ENCODE data around the gene MAP3K2.
A peak's percentile ranks its signal among the peaks of the same experiment; 100 is the strongest.
"Not testable (repeated sequence)": the region's sequence is repeated elsewhere in the genome, so short reads cannot be mapped to it uniquely, and the experiment has no call there.

The MAP3K2 gene

DNA sequence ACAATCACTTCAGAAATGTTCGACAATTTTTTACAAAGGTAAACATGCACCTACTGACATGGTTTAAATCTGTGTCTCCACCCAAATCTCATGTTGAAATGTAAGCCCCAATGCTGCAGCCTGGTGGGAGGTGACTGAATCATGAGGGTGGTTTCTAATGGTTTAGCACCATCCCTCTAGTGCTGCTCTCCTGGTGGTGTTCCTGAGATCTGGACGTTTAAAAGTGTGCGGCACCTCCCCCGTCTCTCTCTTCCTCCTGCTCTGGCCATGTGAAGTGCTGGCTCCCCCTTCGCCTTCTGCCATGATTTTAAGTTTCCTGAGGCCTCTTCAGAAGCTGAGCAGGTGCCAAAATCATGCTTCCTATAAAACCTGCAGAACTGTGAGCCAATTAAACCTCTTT lies 28.3 kb downstream of the MAP3K2 start:
- TF ChIP-seq, protein P1, sequence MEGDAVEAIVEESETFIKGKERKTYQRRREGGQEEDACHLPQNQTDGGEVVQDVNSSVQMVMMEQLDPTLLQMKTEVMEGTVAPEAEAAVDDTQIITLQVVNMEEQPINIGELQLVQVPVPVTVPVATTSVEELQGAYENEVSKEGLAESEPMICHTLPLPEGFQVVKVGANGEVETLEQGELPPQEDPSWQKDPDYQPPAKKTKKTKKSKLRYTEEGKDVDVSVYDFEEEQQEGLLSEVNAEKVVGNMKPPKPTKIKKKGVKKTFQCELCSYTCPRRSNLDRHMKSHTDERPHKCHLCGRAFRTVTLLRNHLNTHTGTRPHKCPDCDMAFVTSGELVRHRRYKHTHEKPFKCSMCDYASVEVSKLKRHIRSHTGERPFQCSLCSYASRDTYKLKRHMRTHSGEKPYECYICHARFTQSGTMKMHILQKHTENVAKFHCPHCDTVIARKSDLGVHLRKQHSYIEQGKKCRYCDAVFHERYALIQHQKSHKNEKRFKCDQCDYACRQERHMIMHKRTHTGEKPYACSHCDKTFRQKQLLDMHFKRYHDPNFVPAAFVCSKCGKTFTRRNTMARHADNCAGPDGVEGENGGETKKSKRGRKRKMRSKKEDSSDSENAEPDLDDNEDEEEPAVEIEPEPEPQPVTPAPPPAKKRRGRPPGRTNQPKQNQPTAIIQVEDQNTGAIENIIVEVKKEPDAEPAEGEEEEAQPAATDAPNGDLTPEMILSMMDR (IDR thresholded peaks at IDR 0.05; ENCODE audit: low read depth, low read length): no peak
- DNase-seq (ENCODE audit: extremely low read depth, low read depth): no peak

GRCh38 chr2:127358971-127359370 lies 28.8 kb downstream of the MAP3K2 start:
- TF ChIP-seq, protein P1 (IDR thresholded peaks at IDR 0.05; ENCODE audit: low read depth, low read length): no peak
- DNase-seq (ENCODE audit: extremely low read depth, low read depth): no peak

DNA sequence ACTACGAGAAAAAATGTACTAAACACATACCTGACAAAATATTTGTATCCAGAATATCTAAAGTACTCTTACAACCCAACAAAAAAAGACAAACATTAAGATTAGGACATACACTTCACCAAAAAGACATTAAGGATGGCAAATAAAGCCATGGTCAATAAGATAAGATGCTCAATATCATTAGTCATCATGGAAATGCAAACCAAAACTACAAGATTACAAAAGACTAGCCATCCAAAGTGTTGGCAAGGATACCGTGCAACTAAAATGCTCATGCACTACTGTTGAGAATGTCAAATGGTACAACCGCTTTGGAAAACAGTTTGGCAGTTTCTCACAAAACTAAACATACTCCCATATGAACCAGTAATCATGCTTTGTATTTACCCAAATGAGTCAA lies 29.7 kb downstream of the MAP3K2 start:
- no peak for DNase-seq (ENCODE audit: extremely low read depth, low read depth)
- TF ChIP-seq, protein P1 (IDR thresholded peaks at IDR 0.05; ENCODE audit: low read depth, low read length): no peak

- TF ChIP-seq, protein P1 (IDR thresholded peaks at IDR 0.05; ENCODE audit: low read depth, low read length): no peak
These were observed 30.2 kb downstream of the MAP3K2 start for GRCh38 chr2:127357591-127357990.

DNA sequence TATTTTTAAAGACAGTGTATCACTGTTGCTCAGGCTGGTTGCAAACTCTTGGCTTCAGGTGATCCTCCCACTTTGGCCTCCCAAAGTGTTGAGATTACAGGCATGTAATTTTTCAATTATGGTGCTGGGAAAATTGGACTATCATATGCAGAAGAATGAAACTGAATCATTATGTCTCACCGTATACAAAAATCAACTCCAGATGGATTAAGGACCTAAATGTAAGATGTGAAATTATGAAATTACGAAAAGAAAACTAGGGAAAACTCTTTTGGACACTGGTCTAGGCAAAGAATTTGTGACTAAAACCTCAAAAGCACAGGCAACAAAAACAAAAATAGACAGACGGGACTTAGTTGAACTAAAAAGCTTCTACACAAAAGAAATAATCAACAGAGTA lies 31.2 kb downstream of the MAP3K2 start:
- DNase-seq (ENCODE audit: extremely low read depth, low read depth): no peak

More at GRCh38 chr2:127357591-127357990, 30.2 kb downstream of the MAP3K2 start:
- no peak for DNase-seq (ENCODE audit: extremely low read depth, low read depth)

DNA sequence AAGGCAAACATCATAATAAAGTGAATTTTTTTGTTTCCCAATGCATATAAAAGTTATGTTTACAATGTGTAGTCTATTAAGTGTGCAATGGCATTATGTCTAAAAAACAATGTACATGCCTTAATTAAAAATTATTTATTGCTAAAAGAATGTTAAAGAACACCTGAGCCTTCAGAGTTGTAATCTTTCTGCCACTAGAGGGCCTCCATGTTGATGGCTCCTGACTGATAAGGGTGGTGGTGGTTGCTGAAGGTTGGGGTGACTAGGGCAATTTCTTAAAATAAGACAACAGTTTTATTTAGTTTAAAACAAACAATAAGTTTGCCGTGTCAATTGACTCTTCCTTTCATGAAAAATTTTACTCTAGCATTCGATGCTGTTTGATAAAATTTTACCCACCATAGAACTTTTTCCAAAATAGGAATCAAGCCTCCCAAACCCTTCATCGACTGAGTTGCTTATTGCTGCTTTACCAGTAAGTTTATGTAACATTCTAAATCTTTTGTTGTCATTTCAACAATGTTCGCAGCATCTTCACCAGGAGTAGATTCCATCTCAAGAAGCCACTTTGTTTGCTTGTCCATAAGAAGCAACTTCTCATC lies 32.3 kb downstream of the MAP3K2 start:
- TF ChIP-seq, protein P1 (IDR thresholded peaks at IDR 0.05; ENCODE audit: low read depth, low read length): peak; percentile 30
- DNase-seq (ENCODE audit: extremely low read depth, low read depth): no peak

More for the DNA sequence above, 31.2 kb downstream of the MAP3K2 start:
- TF ChIP-seq, protein P1 (IDR thresholded peaks at IDR 0.05; ENCODE audit: low read depth, low read length): no peak

- DNase-seq (ENCODE audit: extremely low read depth, low read depth): not testable (repeated sequence)
These were observed 33.7 kb downstream of the MAP3K2 start for GRCh38 chr2:127353873-127354676.

DNA sequence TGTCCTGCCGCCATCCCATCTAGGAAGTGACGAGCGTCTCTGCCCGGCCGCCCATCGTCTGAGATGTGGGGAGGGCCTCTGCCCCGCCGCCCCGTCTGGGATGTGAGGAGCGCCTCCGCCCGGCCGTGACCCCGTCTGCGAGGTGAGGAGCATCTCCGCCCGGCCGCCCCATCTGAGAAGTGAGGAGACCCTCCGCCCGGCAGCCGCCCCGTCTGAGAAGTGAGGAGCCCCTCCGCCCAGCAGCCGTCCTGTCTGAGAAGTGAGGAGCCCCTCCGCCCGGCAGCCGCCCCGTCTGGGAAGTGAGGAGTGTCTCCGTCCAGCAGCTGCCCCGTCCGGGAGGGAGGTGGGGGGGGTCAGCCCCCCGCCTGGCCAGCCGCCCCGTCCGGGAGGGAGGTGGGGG lies 34.6 kb downstream of the MAP3K2 start:
- DNase-seq (ENCODE audit: extremely low read depth, low read depth): not testable (repeated sequence)
